Mesenchymal stem cell (in vitro differentiated cells and primary cell): ENCODE data around the gene OSBPL3.
A peak's percentile ranks its signal among the peaks of the same experiment; 100 is the strongest.

Experiments
- DNase-seq: peaks from one replicate; pipeline ENCODE4 v3.0.0-alpha.2; 2013
- H2AFZ ChIP-seq: one replicate; pipeline ENCODE4 v1.6.1; 2013; ENCODE audit warnings: low read depth, mild to moderate bottlenecking, control low read depth, inconsistent platforms, low read length, moderate library complexity
- H2AK5ac ChIP-seq: 2 replicates; pipeline ENCODE4 v1.6.1; 2013; ENCODE audit warnings: low read length, moderate library complexity, mild to moderate bottlenecking, inconsistent platforms; ENCODE audit not compliant: severe bottlenecking
- H2BK120ac ChIP-seq: one replicate; pipeline ENCODE4 v1.6.1; 2013; ENCODE audit warnings: low read depth, mild to moderate bottlenecking, inconsistent platforms, low read length, moderate library complexity
- H2BK12ac ChIP-seq, 2 experiments: one replicate each; pipeline ENCODE4 v1.6.1; 2013; ENCODE audit warnings: inconsistent platforms in 2 of 2, low read length in 2 of 2, mild to moderate bottlenecking in 2 of 2, moderate library complexity in 2 of 2, control low read depth in 1 of 2
- H2BK15ac ChIP-seq: one replicate; pipeline ENCODE4 v1.6.1; 2013; ENCODE audit warnings: mild to moderate bottlenecking, low read depth, inconsistent platforms; ENCODE audit not compliant: poor library complexity, severe bottlenecking
- H2BK5ac ChIP-seq: 2 replicates; pipeline ENCODE4 v1.6.1; 2013; ENCODE audit warnings: low read depth, mild to moderate bottlenecking, low read length, control low read depth, inconsistent platforms; ENCODE audit not compliant: poor library complexity, severe bottlenecking
- H3K14ac ChIP-seq, 2 experiments: one replicate each; pipeline ENCODE4 v1.6.1; 2013; ENCODE audit warnings: inconsistent platforms in 2 of 2, low read length in 2 of 2, control low read depth in 1 of 2, mild to moderate bottlenecking in 1 of 2, moderate library complexity in 1 of 2
- H3K18ac ChIP-seq, 2 experiments: one replicate each; pipeline ENCODE4 v1.6.1; 2013; ENCODE audit warnings: inconsistent platforms in 2 of 2, low read length in 2 of 2, control low read depth in 1 of 2, low read depth in 1 of 2, mild to moderate bottlenecking in 1 of 2
- H3K23ac ChIP-seq, 2 experiments: one replicate each; pipeline ENCODE4 v1.6.1; 2013; ENCODE audit warnings: inconsistent platforms in 2 of 2, low read length in 2 of 2, mild to moderate bottlenecking in 2 of 2, moderate library complexity in 2 of 2, control low read depth in 1 of 2
- H3K27ac ChIP-seq: 2 replicates; pipeline ENCODE4 v1.5.1; 2013; ENCODE audit warnings: mild to moderate bottlenecking, moderate library complexity, low read length, control low read depth, inconsistent platforms; ENCODE audit not compliant: poor library complexity, severe bottlenecking
- H3K27me3 ChIP-seq, 2 experiments: 2 replicates each; pipeline versions ENCODE4 v1.6.1 to v1.7.0; 2013; ENCODE audit warnings: low read length in 2 of 2, mild to moderate bottlenecking in 2 of 2, moderate library complexity in 2 of 2, control low read depth in 1 of 2, inconsistent platforms in 1 of 2; ENCODE audit not compliant: control insufficient read depth in 1 of 2, insufficient read depth in 1 of 2
- H3K36me3 ChIP-seq, 2 experiments: 2 replicates each; pipeline versions ENCODE4 v1.6.1 to v1.7.0; 2013; ENCODE audit warnings: low read length in 2 of 2, control low read depth in 1 of 2, inconsistent platforms in 1 of 2, low read depth in 1 of 2, mild to moderate bottlenecking in 1 of 2; ENCODE audit not compliant: insufficient read depth in 2 of 2, control insufficient read depth in 1 of 2
- H3K4ac ChIP-seq, 2 experiments: one replicate each; pipeline ENCODE4 v1.6.1; 2013; ENCODE audit warnings: inconsistent platforms in 2 of 2, low read length in 2 of 2, mild to moderate bottlenecking in 2 of 2, moderate library complexity in 2 of 2, control low read depth in 1 of 2, low read depth in 1 of 2
- H3K4me1 ChIP-seq: 2 replicates; pipeline ENCODE4 v1.6.1; 2013; ENCODE audit warnings: low read depth, low read length, control low read depth; ENCODE audit not compliant: control insufficient read depth, insufficient read depth
- H3K4me2 ChIP-seq: 2 replicates; pipeline ENCODE4 v1.6.1; 2013; ENCODE audit warnings: low read length, mild to moderate bottlenecking, inconsistent platforms; ENCODE audit not compliant: poor library complexity, severe bottlenecking
- H3K4me3 ChIP-seq, 2 experiments: 2 replicates each; pipeline versions ENCODE4 v1.5.1 to v1.7.0; 2013; ENCODE audit warnings: low read length in 2 of 2, mild to moderate bottlenecking in 2 of 2, control low read depth in 1 of 2, low read depth in 1 of 2; ENCODE audit not compliant: insufficient read depth in 1 of 2
- H3K79me1 ChIP-seq: replicated peaks from 2 replicates; pipeline ENCODE4 v1.6.1; 2013; ENCODE audit warnings: mild to moderate bottlenecking, control low read depth, low read length, inconsistent platforms; ENCODE audit not compliant: poor library complexity, severe bottlenecking
- H3K9ac ChIP-seq: 2 replicates; pipeline ENCODE4 v1.7.0; 2013; ENCODE audit warnings: mild to moderate bottlenecking, low read length, moderate library complexity
- H3K9me3 ChIP-seq: 2 replicates; pipeline ENCODE4 v1.7.0; 2013; ENCODE audit warnings: mild to moderate bottlenecking, low read length; ENCODE audit not compliant: control insufficient read depth
- H4K8ac ChIP-seq: one replicate; pipeline ENCODE4 v1.6.1; 2013; ENCODE audit warnings: inconsistent platforms, mild to moderate bottlenecking, low read length, moderate library complexity
- H4K91ac ChIP-seq: one replicate; pipeline ENCODE4 v1.6.1; 2013; ENCODE audit warnings: mild to moderate bottlenecking, low read length, inconsistent platforms
- WGBS: methylation state at CpG from one replicate; pipeline ENCODE4 v1.1.7; 2013; ENCODE audit warnings: mixed read lengths; 5-methylcytosine and 5-hydroxymethylcytosine counted together

The OSBPL3 gene

GRCh38 chr7:24995466-24995865 is 15.5 kb upstream of the OSBPL3 start:
- no peak overlapping the region for H2BK15ac ChIP-seq
- 92% methylated on average over 2 of the region's 3 CpGs for WGBS
- H4K91ac ChIP-seq: no peak overlapping the region
- no peak overlapping the region for H2AFZ ChIP-seq
- no peak overlapping the region for H3K4ac ChIP-seq
- no peak overlapping the region for H4K8ac ChIP-seq
- H2BK120ac ChIP-seq: no peak overlapping the region
- H3K9ac ChIP-seq: no peak overlapping the region
- H3K4me2 ChIP-seq: no peak overlapping the region
- no peak overlapping the region for H3K18ac ChIP-seq
- H3K9me3 ChIP-seq: no peaks in the 10 kb centered on the region
- no peak overlapping the region for H3K14ac ChIP-seq
- no peak overlapping the region for H2AK5ac ChIP-seq
- H3K4me3 ChIP-seq: no peak overlapping the region
- no peak overlapping the region for H3K23ac ChIP-seq
- H3K4me1 ChIP-seq: no peaks in the 10 kb centered on the region
- no peak overlapping the region for H2BK5ac ChIP-seq
- H3K27me3 ChIP-seq: no peaks in the 10 kb centered on the region
- no peaks in the 10 kb centered on the region for H3K79me1 ChIP-seq
- no peak overlapping the region for H3K27ac ChIP-seq
- H3K36me3 ChIP-seq: no peaks in the 10 kb centered on the region
- no peak for DNase-seq
- no peak overlapping the region for H2BK12ac ChIP-seq

GRCh38 chr7:24992314-24992713 is 12.3 kb upstream of the OSBPL3 start:
- Histone ChIP-seq H2AK5ac (no peak overlapping the region), H3K4me1 (no peaks in the 10 kb centered on the region), H3K4me2 (no peak overlapping the region), H2BK5ac (no peak overlapping the region), H3K79me1 (no peaks in the 10 kb centered on the region), H2AFZ (no peak overlapping the region), H3K14ac (no peak overlapping the region), H3K9ac (no peak overlapping the region), H4K8ac (no peak overlapping the region), H3K23ac (no peak overlapping the region), H4K91ac (no peak overlapping the region), H2BK15ac (no peak overlapping the region), H2BK12ac (no peak overlapping the region), H3K27ac (no peak overlapping the region), H3K4me3 (no peak overlapping the region), H2BK120ac (no peak overlapping the region), H3K36me3 (no peaks in the 10 kb centered on the region), H3K27me3 (no peaks in the 10 kb centered on the region), H3K18ac (no peak overlapping the region), H3K4ac (no peak overlapping the region), H3K9me3 (no peaks in the 10 kb centered on the region)
- no peak for DNase-seq
- WGBS: 95% methylated on average over 4 of the region's 4 CpGs

GRCh38 chr7:24991353-24991752 is 11.4 kb upstream of the OSBPL3 start:
- no peak overlapping the region for H2BK12ac ChIP-seq
- H4K91ac ChIP-seq: no peak overlapping the region
- H2BK15ac ChIP-seq: no peak overlapping the region
- no peaks in the 10 kb centered on the region for H3K36me3 ChIP-seq
- H3K23ac ChIP-seq: no peak overlapping the region
- no peak overlapping the region for H3K4me2 ChIP-seq
- peak overlapping the region in 1 of 2 experiments; percentile 27 for H3K4ac ChIP-seq
- no peak overlapping the region for H2AFZ ChIP-seq
- no peak overlapping the region for H3K27ac ChIP-seq
- WGBS: 94% methylated on average over 3 of the region's 3 CpGs
- no peak overlapping the region for H3K9ac ChIP-seq
- no peaks in the 10 kb centered on the region for H3K27me3 ChIP-seq
- H2BK120ac ChIP-seq: no peak overlapping the region
- H3K4me3 ChIP-seq: no peak overlapping the region
- DNase-seq: no peak
- no peak overlapping the region for H2BK5ac ChIP-seq
- no peak overlapping the region for H2AK5ac ChIP-seq
- no peak overlapping the region for H3K18ac ChIP-seq
- H3K4me1 ChIP-seq: no peaks in the 10 kb centered on the region
- H3K79me1 ChIP-seq: no peaks in the 10 kb centered on the region
- no peak overlapping the region for H3K14ac ChIP-seq
- H4K8ac ChIP-seq: no peak overlapping the region
- H3K9me3 ChIP-seq: no peaks in the 10 kb centered on the region

GRCh38 chr7:24987331-24987842 is 7.4 kb upstream of the OSBPL3 start:
- Histone ChIP-seq H3K9ac (no peak overlapping the region), H3K4me1 (no peaks in the 10 kb centered on the region), H2AK5ac (no peak overlapping the region), H3K79me1 (no peaks in the 10 kb centered on the region), H4K8ac (no peak overlapping the region), H2AFZ (no peak overlapping the region), H2BK120ac (no peak overlapping the region), H3K4me2 (no peak overlapping the region), H3K23ac (no peak overlapping the region), H3K27me3 (no peaks in the 10 kb centered on the region), H3K14ac (no peak overlapping the region), H2BK15ac (no peak overlapping the region), H4K91ac (no peak overlapping the region), H3K9me3 (no peaks in the 10 kb centered on the region), H3K4ac (no peak overlapping the region), H3K4me3 (no peak overlapping the region), H3K27ac (no peak overlapping the region), H2BK12ac (no peak overlapping the region), H2BK5ac (no peak overlapping the region), H3K36me3 (no peaks in the 10 kb centered on the region), H3K18ac (no peak overlapping the region)
- WGBS: 90% methylated on average over 1 of the region's 1 CpG
- DNase-seq: no peak
